Glutamatergic neuron (in vitro differentiated cells): ENCODE measurements around the gene TADA1. TPM values are rescaled to one million over a fixed set of nuclear protein-coding genes. Genes with fewer than 3 reads are reported as not detected.

ENCODE experiments used
- DNase-seq: peaks from one replicate; pipeline ENCODE4 v3.0.0; 2022
- H3K27ac Mint-ChIP-seq: one replicate; pipeline ENCODE4 v1.8.0; 2020; ENCODE audit warnings: mild to moderate bottlenecking, mixed read lengths, inconsistent platforms; ENCODE audit not compliant: unreplicated experiment
- H3K27me3 Mint-ChIP-seq: one replicate; pipeline ENCODE4 v1.8.0; 2020; ENCODE audit warnings: mild to moderate bottlenecking, moderate library complexity, mixed read lengths, inconsistent platforms; ENCODE audit not compliant: unreplicated experiment
- H3K36me3 Mint-ChIP-seq: one replicate; pipeline ENCODE4 v1.8.0; 2020; ENCODE audit warnings: mild to moderate bottlenecking, mixed read lengths, inconsistent platforms; ENCODE audit not compliant: unreplicated experiment
- H3K4me1 Mint-ChIP-seq: one replicate; pipeline ENCODE4 v1.8.0; 2020; ENCODE audit warnings: mild to moderate bottlenecking, low read depth, mixed read lengths, inconsistent platforms; ENCODE audit not compliant: unreplicated experiment
- H3K4me3 Mint-ChIP-seq: one replicate; pipeline ENCODE4 v1.8.0; 2020; ENCODE audit warnings: mild to moderate bottlenecking, mixed read lengths, inconsistent platforms; ENCODE audit not compliant: unreplicated experiment
- H3K9me3 Mint-ChIP-seq: one replicate; pipeline ENCODE4 v1.8.0; 2020; ENCODE audit warnings: mild to moderate bottlenecking, moderate library complexity, mixed read lengths, inconsistent platforms; ENCODE audit not compliant: unreplicated experiment
- total RNA-seq: library from RNA; stranded (reverse); fragmentation: NEBNext Ultra II Directional; extraction: Animal tissue kit (Norgen Biotek cat#: 25700); gene quantifications from one replicate; pipeline ENCODE4 v1.2.1, GENCODE V29; 2021; ENCODE audit not compliant: unreplicated experiment
- TF ChIP-seq, protein P1 (sequence below): fragments of 200-600 bp; sonication (generic); IDR thresholded peaks from one replicate; pipeline ENCODE4 v1.5.0; 2021; ENCODE audit not compliant: partially characterized antibody, unreplicated experiment

The TADA1 gene
- total RNA-seq, 1 donor from 2014 or later, result 15.9 TPM

DNA sequence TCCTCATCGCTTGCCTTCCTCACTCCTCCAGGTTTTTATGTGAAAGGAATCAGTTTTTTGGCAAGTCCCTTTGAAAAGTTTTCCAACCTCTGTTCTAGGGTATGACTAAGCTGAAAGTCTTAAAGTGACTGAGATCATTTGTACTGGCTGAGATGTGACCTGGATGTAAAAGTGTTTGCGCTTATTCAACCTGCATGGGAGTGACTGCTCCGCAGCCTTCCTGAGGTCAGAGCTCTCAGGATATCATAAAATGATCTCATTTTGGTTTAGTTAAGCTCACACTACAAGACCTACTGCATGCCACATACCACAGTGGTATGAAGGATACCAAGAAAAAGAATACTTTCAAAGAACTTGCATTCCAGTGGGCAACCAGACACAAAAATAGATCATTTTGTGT, 29.8 kb upstream of the TADA1 start:
- no peaks in the 10 kb centered on the region for H3K36me3 Mint-ChIP-seq
- H3K9me3 Mint-ChIP-seq, result no peaks in the 10 kb centered on the region
- no peak overlapping the region for H3K27ac Mint-ChIP-seq
- no peak for DNase-seq
- no peak overlapping the region for H3K4me3 Mint-ChIP-seq
- H3K27me3 Mint-ChIP-seq, result no peaks in the 10 kb centered on the region
- TF ChIP-seq, protein P1, sequence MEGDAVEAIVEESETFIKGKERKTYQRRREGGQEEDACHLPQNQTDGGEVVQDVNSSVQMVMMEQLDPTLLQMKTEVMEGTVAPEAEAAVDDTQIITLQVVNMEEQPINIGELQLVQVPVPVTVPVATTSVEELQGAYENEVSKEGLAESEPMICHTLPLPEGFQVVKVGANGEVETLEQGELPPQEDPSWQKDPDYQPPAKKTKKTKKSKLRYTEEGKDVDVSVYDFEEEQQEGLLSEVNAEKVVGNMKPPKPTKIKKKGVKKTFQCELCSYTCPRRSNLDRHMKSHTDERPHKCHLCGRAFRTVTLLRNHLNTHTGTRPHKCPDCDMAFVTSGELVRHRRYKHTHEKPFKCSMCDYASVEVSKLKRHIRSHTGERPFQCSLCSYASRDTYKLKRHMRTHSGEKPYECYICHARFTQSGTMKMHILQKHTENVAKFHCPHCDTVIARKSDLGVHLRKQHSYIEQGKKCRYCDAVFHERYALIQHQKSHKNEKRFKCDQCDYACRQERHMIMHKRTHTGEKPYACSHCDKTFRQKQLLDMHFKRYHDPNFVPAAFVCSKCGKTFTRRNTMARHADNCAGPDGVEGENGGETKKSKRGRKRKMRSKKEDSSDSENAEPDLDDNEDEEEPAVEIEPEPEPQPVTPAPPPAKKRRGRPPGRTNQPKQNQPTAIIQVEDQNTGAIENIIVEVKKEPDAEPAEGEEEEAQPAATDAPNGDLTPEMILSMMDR, result no peak
- no peaks in the 10 kb centered on the region for H3K4me1 Mint-ChIP-seq

DNA sequence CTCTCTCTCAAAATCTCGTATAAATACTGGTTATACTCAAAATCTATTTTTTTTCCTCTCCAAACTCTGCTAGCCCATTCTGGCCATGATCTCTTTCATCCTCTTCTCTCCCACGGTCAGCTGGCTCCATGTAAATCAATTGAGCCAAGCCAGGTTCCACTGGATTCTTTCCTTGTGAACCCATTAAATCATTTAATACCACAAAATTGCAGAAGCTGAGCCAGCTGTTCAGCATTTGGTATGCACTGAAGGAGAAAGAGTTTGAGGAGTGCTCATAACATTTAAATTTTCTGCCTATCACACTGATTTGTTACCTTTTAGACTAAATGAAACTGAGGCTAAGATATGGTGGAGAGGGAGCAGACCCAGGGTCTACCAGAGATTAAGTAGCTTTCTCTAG, 29.1 kb upstream of the TADA1 start:
- no peaks in the 10 kb centered on the region for H3K27me3 Mint-ChIP-seq
- H3K36me3 Mint-ChIP-seq, result no peaks in the 10 kb centered on the region
- H3K4me1 Mint-ChIP-seq, result no peaks in the 10 kb centered on the region
- no peak overlapping the region for H3K27ac Mint-ChIP-seq
- no peaks in the 10 kb centered on the region for H3K9me3 Mint-ChIP-seq
- TF ChIP-seq, protein P1, result no peak
- H3K4me3 Mint-ChIP-seq, result no peak overlapping the region
- DNase-seq, result no peak

DNA sequence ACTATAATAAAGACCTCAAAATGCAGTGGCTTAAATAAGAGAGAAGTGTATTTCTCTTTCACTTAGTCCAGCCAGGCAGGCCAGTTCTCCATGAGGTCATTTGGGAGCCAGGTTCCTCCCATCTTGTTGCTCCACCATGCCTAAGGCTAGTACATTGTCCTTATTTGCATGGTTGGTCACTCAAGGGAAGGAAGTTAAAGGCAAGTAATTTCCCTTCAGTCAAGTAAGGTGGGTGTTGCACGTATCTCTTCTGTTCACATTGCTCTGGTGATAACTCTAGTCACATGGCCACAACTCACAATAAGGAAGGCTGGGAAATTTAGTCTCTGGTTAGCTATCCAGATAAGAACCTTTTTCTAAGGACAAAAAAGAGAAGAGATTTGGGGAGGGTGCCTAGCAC, 27.2 kb upstream of the TADA1 start:
- Mint-ChIP-seq H3K27me3 (no peaks in the 10 kb centered on the region), H3K27ac (no peak overlapping the region), H3K36me3 (no peaks in the 10 kb centered on the region)

DNA sequence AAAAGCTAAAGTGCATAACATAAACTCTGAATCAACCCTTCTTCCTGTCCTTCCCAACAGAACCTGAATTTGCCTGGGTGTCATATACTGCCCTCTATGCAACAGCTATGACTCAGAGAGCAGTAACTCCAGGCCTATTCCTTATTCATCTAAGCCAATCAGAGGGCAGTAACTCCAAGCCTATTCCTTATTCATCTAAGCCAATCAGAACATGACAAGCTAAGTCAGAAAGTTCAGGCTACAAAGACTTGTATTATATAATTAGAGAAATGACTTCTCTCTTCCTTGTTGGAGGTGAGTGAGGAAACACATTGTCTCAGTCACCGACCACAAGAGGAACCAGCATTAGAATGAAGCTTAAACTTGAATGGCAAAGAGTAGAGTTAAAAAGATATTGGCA, 26.2 kb upstream of the TADA1 start:
- Mint-ChIP-seq H3K4me1 (no peaks in the 10 kb centered on the region), H3K9me3 (no peaks in the 10 kb centered on the region), H3K27ac (no peak overlapping the region), H3K36me3 (no peaks in the 10 kb centered on the region), H3K27me3 (no peaks in the 10 kb centered on the region), H3K4me3 (no peak overlapping the region)
- DNase-seq, result no peak
- TF ChIP-seq, protein P1, result no peak

More for the DNA sequence above, 27.2 kb upstream of the TADA1 start:
- TF ChIP-seq, protein P1, result no peak
- Mint-ChIP-seq H3K4me1 (no peaks in the 10 kb centered on the region), H3K9me3 (no peaks in the 10 kb centered on the region), H3K4me3 (no peak overlapping the region)
- no peak for DNase-seq

DNA sequence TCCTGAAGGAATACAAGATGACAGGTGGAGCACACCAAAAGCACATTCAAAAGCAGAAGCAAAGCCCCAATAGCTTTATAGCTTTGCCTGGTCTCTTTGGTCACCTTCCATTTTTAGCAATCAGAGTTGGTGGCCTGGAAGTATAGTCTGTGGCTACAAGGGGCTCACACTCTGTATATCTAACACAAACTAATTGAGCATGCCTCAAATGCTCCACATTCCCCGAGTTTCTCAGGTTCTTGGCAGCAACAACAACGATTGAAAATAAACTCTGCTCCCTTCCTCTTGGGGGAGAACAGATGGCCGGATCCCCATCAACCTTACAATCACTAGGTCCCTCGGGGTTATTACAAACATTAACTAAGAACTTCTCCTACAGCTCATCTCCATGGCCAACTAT, 24.9 kb upstream of the TADA1 start:
- Mint-ChIP-seq H3K27ac (no peak overlapping the region), H3K27me3 (no peaks in the 10 kb centered on the region), H3K4me3 (no peak overlapping the region), H3K9me3 (no peaks in the 10 kb centered on the region), H3K36me3 (peaks cover 3% of the 10 kb centered on the region), H3K4me1 (no peaks in the 10 kb centered on the region)
- no peak for DNase-seq
- TF ChIP-seq, protein P1, result no peak
